Upper lobe of right lung (tissue), 1 donor: ENCODE measurements around the gene TTLL11. TPM values are rescaled to one million over a fixed set of nuclear protein-coding genes. Genes with fewer than 3 reads are reported as not detected.
A peak's percentile ranks its signal among the peaks of the same experiment; 100 is the strongest.

Experiments
- ATAC-seq: fragments of 200-7000 bp; cut with Tn5 transposase; one replicate; pipeline ENCODE4 v1.9.1; 2020; ENCODE audit warnings: mild to moderate bottlenecking, moderate library complexity
- DNase-seq: peaks from one replicate; pipeline ENCODE4 v3.0.0-alpha.2; 2020
- H3K27ac ChIP-seq: fragments of 200-600 bp; one replicate; pipeline ENCODE4 v1.8.0; 2022
- H3K27me3 ChIP-seq: fragments of 200-600 bp; one replicate; pipeline ENCODE4 v1.8.0; 2022; ENCODE audit warnings: mild to moderate bottlenecking
- H3K36me3 ChIP-seq: fragments of 200-600 bp; one replicate; pipeline ENCODE4 v1.8.0; 2022
- H3K4me1 ChIP-seq: fragments of 200-600 bp; one replicate; pipeline ENCODE4 v1.8.0; 2022
- H3K4me3 ChIP-seq: fragments of 200-600 bp; one replicate; pipeline ENCODE4 v1.8.0; 2022; ENCODE audit warnings: mild to moderate bottlenecking
- H3K9me3 ChIP-seq: fragments of 200-600 bp; one replicate; pipeline ENCODE4 v1.8.0; 2022
- intact Hi-C: fragments of 100-400 bp; cut with DNase I; formaldehyde crosslinking; loops from one replicate; pipeline ENCODE4 v1.11.0; 2022
- total RNA-seq: library from RNA; stranded (reverse); fragmentation: NEBNext Ultra II Directional; extraction: Animal tissue kit (Norgen Biotek cat#: 25700); gene quantifications from one replicate; pipeline ENCODE4 v1.2.1, GENCODE V29; 2021
- TF ChIP-seq, protein P1 (sequence below): fragments of 200-600 bp; IDR thresholded peaks from one replicate; pipeline ENCODE4 v1.8.0; 2022; ENCODE audit warnings: antibody characterized with exemption
- donor health status: DM: no; HTN: yes; CAD: no; lungs with severe emphysema.

TTLL11 gene
- total RNA-seq, 1 donor from 2014 or later, result 10.7 TPM

DNA sequence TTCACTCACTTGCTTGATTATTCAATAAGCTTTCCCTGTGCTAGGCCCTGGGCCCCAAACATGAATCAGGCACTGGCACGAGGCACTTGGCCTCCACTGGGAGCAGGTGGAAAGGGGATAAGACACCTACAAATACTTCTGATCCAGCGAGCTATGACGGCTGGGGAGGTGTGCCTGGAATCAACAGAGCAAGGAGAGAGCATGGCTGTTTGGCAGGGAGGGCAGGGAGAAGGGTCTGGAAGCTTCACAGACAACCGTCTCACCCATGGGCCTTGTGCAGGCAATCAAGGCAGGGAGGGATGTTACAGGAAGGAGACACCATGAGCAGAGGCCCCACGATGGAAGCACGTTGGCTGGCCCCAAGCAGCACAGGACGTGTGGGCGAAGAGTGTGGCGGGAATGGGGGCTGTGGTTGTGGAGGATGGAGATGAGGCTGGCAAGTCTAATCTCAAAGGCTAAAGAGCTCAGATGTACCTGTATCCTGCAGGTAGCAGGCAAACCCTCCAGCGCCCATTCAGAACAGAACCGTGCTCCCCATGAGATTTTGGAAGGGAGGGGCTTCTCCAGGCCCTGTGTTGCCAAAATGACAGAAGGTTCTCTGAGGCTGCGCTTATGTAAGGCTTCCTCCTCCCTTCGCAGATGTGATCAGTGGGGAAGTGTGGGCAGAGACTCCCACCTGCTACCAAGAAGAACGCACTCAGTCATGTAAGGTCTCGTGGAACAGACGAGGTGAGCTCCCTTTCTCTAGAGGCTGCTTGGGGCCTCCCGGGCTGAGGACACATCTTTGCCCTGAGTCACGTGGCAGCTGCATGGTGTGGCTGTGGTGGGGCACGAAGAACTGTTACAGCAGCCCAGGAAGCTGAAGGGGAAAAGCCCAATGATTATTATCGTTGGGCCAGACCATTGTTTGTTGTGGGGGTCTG is 252.0 kb downstream of the TTLL11 start:
- no peak for ATAC-seq
- Histone ChIP-seq H3K36me3 (no peaks in the 10 kb centered on the region), H3K9me3 (no peaks in the 10 kb centered on the region), H3K4me1 (no peaks in the 10 kb centered on the region), H3K27ac (no peak overlapping the region), H3K4me3 (no peak overlapping the region), H3K27me3 (no peaks in the 10 kb centered on the region)
- TF ChIP-seq, protein P1, sequence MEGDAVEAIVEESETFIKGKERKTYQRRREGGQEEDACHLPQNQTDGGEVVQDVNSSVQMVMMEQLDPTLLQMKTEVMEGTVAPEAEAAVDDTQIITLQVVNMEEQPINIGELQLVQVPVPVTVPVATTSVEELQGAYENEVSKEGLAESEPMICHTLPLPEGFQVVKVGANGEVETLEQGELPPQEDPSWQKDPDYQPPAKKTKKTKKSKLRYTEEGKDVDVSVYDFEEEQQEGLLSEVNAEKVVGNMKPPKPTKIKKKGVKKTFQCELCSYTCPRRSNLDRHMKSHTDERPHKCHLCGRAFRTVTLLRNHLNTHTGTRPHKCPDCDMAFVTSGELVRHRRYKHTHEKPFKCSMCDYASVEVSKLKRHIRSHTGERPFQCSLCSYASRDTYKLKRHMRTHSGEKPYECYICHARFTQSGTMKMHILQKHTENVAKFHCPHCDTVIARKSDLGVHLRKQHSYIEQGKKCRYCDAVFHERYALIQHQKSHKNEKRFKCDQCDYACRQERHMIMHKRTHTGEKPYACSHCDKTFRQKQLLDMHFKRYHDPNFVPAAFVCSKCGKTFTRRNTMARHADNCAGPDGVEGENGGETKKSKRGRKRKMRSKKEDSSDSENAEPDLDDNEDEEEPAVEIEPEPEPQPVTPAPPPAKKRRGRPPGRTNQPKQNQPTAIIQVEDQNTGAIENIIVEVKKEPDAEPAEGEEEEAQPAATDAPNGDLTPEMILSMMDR, result no peak
- DNase-seq, result peak; percentile 34
- intact Hi-C loops, result no loop called here

DNA sequence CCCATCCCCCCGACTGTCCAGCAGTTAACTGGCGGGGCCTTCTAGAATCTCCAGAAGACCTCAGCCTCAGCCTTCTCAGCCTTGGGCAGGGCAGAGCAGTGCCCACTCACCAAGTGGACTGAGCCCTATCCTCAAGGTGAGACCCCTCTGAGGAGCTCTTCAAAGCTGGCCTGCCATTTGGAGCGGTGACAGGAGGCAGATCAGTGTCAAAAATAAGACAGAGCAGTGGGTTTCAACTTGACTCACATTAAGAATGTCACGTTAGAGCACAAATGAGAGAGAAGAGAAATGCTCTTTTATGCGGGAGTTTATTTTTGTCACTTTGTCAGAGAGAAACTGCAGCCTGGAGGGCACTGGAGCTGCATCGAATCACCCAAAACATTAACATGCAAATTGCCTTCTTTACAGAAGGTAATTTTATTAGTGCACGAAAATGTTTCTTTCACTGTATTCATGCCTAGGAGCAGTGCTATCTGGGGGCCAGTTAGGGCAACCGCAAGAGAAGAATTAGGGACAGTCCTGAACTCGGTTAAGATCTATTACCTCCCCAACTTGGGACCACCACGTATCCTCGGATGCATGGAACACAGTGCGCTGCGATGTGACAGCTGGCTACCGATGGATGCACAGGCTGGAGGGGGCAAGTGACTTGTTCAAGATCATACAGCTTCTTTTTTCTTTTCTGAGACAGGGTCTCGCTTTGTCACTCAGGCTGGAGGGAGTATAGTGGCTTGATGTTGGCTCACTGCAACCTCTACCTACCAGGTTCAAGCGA is 253.2 kb downstream of the TTLL11 start:
- Histone ChIP-seq H3K4me3 (no peak overlapping the region), H3K27ac (no peak overlapping the region), H3K36me3 (no peaks in the 10 kb centered on the region), H3K4me1 (no peaks in the 10 kb centered on the region), H3K27me3 (no peaks in the 10 kb centered on the region), H3K9me3 (no peaks in the 10 kb centered on the region)
- intact Hi-C loops, result no loop called here
- TF ChIP-seq, protein P1, result no peak
- no peak for ATAC-seq
- peak; percentile 38 for DNase-seq

DNA sequence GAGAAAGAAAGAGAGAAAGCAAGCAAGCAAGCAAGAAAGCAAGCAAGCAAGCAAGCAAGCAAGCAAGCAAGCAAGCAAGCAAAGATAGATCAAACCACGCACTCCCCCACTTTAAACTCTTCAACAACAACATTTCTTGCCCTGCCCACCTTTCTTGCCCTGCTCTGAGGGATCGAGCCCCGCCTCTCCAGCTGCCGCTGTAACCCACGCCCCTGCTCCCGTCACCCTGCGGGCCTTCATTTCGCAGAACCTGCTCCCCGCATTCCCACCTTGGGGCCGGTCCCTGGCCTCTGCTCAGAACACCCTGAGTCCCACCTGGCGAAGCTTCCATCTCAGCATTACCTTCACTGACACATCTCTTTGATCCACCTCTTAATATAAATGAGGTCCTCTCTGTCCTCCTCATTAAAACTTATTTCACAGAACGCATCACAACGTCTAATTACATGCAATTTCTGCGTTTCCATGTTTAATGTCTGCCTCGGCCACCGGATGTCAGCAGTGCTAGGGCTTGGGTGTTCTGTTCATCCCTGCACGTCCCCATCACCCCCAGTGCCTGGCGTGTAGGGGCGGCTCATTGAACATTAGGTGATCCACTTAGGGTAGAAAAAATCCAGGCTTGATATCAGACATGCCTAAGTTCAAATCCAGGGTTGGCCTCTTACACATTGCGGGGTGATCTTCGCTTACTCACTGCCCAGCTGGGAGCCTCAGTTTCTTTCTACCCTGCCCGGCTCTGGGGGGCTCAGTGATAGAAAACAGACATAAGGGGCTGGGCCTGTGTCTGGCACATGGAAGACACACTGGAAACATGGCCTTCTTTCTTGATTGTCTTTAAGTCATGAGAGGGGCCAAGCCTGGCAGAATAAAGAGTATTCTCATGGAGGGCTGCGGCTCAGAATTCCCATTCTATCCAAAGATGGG is 254.1 kb downstream of the TTLL11 start:
- intact Hi-C loops, result no loop called here
- Histone ChIP-seq H3K36me3 (no peaks in the 10 kb centered on the region), H3K27ac (no peak overlapping the region), H3K4me3 (no peak overlapping the region), H3K27me3 (no peaks in the 10 kb centered on the region), H3K4me1 (no peaks in the 10 kb centered on the region), H3K9me3 (no peaks in the 10 kb centered on the region)
- TF ChIP-seq, protein P1, result no peak
- no peak for ATAC-seq
- DNase-seq, result peak; percentile 34

DNA sequence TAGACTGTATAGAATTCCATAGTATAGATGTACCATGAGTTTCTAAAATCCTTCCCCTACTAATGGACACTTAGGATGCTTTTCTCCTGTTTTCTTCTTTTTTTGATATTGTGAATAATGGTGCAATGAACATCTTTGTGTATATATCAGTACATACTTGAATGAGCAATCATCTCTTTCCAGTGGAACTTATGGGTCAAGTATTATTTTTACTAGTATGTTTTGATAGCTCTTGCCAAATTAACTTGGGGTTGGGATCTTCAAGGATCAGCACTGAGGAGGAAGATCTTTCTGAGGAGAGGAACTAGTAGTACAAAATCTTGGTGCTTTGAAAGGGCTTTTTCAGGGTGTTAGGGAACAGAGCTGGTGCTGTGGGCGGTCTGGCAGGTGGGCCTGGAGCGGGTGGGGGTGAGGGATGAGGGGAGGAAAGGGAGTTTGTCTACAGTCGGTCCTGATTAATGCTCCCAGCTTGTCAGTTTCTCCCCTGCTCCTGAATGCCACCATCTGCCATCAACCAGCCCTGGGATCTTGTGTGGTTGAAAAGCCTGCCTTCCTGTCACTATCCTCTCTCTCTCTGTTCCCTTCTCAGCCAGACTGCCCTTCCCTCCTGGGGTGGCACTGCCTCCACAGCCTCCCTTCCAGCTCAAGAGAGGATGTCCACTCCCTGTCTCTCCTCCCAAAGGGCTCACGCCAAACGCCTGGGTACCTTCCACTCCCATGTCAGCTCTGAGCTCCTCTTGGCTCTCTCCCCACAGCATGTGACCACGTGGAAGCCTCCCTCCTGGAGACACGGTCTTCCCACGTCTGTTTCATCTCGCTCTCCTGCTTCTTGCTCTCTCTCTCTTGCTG is 255.8 kb downstream of the TTLL11 start:
- no peaks in the 10 kb centered on the region for H3K4me1 ChIP-seq
- DNase-seq (peak; percentile 53), ATAC-seq (no peak)
- intact Hi-C loops, result no loop called here
- TF ChIP-seq, protein P1, result no peak
- no peak overlapping the region for H3K27ac ChIP-seq
- no peaks in the 10 kb centered on the region for H3K27me3 ChIP-seq
- H3K4me3 ChIP-seq, result no peak overlapping the region
- no peaks in the 10 kb centered on the region for H3K9me3 ChIP-seq
- H3K36me3 ChIP-seq, result no peaks in the 10 kb centered on the region
